Adrenal gland (tissue), 5 donors: ENCODE measurements around the gene HCCS.

ENCODE experiments used
- POLR2A ChIP-seq, 2 donors: fragments of 450-650 bp; IDR thresholded peaks; one replicate each; pipeline ENCODE4 v1.6.1; 2017; ENCODE audit warnings: antibody characterized with exemption in 2 of 2, mild to moderate bottlenecking in 2 of 2, moderate library complexity in 1 of 2
- TF ChIP-seq, protein P1 (sequence below), 6 experiments: fragments of 450-650 bp in 4 of 6; fragments of 200-600 bp in 2 of 6; sonication (generic) in 1 of 6; IDR thresholded peaks; 1 replicate in 5 of 6; 2 replicates in 1 of 6; pipeline versions ENCODE4 v1.5.1 to v1.8.0; 2016 to 2021; ENCODE audit warnings: antibody characterized with exemption in 6 of 6, mild to moderate bottlenecking in 2 of 6, moderate library complexity in 1 of 6
- donor health status: DM: no; HTN: no; CAD: no.

DNA sequence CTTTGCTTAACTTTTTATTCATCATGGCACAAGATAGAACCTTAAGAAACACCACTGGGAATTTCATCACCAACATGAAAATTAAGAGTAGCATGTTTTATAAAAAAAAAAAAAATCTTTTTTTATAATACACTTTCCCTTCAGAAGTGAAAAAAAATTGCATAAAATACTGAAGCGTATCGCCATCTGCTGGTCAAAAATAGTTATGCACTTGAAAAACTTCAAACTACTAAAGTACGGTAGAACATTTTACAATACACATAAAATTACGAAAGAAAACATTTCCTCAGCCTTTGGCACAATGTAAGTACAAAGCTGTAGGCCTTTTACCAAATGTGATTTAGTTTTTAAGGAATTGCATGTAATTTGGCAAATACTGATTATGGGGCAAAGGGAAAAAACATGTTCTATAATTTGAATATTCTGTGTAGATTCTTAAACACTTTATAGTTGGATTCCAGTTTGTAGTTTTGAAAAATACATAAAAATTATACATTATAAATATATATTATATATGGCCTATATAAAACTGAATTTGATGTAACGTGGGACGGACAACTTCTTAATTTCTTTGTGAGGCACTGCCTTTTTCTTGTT is 26.5 kb downstream of the HCCS start:
- TF ChIP-seq, protein P1, sequence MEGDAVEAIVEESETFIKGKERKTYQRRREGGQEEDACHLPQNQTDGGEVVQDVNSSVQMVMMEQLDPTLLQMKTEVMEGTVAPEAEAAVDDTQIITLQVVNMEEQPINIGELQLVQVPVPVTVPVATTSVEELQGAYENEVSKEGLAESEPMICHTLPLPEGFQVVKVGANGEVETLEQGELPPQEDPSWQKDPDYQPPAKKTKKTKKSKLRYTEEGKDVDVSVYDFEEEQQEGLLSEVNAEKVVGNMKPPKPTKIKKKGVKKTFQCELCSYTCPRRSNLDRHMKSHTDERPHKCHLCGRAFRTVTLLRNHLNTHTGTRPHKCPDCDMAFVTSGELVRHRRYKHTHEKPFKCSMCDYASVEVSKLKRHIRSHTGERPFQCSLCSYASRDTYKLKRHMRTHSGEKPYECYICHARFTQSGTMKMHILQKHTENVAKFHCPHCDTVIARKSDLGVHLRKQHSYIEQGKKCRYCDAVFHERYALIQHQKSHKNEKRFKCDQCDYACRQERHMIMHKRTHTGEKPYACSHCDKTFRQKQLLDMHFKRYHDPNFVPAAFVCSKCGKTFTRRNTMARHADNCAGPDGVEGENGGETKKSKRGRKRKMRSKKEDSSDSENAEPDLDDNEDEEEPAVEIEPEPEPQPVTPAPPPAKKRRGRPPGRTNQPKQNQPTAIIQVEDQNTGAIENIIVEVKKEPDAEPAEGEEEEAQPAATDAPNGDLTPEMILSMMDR (IDR thresholded peaks at IDR 0.05), result peak; percentile 46 to 81 (median 54)
- TF ChIP-seq POLR2A (IDR thresholded peaks at IDR 0.05), result no peak
